ENCODE results near the gene GPBP1. TPM values are rescaled to one million over a fixed set of nuclear protein-coding genes. Genes with fewer than 3 reads are reported as not detected.

Gene GPBP1, protein sequence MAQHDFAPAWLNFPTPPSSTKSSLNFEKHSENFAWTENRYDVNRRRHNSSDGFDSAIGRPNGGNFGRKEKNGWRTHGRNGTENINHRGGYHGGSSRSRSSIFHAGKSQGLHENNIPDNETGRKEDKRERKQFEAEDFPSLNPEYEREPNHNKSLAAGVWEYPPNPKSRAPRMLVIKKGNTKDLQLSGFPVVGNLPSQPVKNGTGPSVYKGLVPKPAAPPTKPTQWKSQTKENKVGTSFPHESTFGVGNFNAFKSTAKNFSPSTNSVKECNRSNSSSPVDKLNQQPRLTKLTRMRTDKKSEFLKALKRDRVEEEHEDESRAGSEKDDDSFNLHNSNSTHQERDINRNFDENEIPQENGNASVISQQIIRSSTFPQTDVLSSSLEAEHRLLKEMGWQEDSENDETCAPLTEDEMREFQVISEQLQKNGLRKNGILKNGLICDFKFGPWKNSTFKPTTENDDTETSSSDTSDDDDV
- 68.9 TPM for total RNA-seq (ENCODE audit: unreplicated experiment)
- long read RNA-seq, full-length matches to known transcripts = 12 of 32 reads
- long read RNA-seq, partial matches to known transcripts = 9 of 32 reads
- long read RNA-seq, other reads (novel, unspliced or antisense) = 11 of 32 reads

DNA sequence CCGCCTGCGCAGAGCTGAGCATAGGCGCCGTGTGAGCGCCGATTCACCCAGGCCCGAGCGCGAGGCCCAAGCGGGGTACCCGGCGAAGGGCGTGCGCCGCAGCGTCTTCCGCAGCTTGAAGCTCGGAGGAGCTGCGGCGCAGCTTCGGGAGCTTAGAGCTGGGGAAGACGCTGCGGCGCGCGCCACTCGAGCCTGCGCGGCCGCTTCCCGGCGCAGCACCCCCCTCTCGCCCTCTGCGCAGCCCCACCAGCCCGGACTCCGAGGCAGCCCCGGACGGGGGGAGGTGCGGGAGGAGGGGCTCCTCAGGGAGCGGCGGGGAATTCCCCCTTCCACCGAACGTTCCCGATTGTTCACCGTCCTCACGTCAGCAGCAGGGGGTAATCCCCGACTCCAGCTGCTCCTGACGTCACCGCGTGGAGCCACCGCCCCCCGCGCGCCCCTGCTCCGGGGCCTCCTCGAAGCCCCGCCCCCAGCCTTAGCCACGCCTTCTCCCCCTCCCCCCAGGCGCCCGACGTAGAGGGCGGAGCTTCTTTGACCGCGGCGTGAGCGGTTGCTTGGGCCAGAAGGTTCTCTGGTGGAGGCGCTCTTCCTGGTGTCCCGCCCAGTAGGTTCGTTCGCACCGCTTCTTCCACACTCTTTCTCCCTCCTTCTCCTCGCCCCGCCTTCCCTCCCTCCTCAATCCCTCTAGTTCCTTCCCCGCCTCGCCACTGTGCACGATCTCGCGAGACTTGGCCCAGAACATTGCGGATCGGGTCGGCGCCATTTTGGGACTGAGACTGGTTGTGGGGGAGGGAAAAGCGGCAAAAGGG, at the start of gene GPBP1:
TSS of gene GPBP1 (plus strand) at position 741 of the 809 bp plus-strand sequence. CDS start 40,072 bp downstream, outside the sequence.
- DNase-seq (ENCODE audit: low spot score) = peak; percentile 97
- no peaks in the 10 kb centered on the region for H3K36me3 Mint-ChIP-seq (ENCODE audit: low read depth, unreplicated experiment)
- H3K27ac Mint-ChIP-seq (ENCODE audit: unreplicated experiment) = peak within 1 kb of the TSS; percentile 97
- TF ChIP-seq, protein P1, sequence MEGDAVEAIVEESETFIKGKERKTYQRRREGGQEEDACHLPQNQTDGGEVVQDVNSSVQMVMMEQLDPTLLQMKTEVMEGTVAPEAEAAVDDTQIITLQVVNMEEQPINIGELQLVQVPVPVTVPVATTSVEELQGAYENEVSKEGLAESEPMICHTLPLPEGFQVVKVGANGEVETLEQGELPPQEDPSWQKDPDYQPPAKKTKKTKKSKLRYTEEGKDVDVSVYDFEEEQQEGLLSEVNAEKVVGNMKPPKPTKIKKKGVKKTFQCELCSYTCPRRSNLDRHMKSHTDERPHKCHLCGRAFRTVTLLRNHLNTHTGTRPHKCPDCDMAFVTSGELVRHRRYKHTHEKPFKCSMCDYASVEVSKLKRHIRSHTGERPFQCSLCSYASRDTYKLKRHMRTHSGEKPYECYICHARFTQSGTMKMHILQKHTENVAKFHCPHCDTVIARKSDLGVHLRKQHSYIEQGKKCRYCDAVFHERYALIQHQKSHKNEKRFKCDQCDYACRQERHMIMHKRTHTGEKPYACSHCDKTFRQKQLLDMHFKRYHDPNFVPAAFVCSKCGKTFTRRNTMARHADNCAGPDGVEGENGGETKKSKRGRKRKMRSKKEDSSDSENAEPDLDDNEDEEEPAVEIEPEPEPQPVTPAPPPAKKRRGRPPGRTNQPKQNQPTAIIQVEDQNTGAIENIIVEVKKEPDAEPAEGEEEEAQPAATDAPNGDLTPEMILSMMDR (IDR thresholded peaks at IDR 0.05; ENCODE audit: unreplicated experiment) = no peak
- H3K27me3 Mint-ChIP-seq (ENCODE audit: unreplicated experiment) = peaks cover 7% of the 10 kb centered on the region
- H3K4me3 Mint-ChIP-seq (ENCODE audit: unreplicated experiment) = peak within 1 kb of the TSS; percentile 95
- H3K4me1 Mint-ChIP-seq (ENCODE audit: unreplicated experiment) = peaks cover 27% of the 10 kb centered on the region
- H3K9me3 Mint-ChIP-seq (ENCODE audit: unreplicated experiment) = no peaks in the 10 kb centered on the region

DNA sequence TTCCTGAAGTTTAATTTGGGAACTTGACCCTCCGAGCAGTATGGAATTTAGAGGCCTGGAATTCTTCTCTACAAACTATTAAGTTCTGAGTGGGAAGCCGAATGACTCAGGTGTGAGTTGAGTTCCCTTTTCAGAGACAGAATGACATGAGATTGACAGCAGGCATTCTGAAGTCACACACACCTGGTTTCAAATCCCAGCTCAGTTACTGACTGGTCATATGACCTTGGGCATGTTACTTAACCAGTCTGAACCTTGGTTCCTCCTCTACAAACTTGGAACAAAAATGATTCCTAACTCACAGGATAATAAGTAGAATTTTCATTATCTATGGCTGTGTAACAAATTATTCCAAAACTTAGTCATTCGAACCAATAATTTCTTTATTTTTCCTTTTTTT, 45.5 kb upstream of the GPBP1 start:
- DNase-seq (ENCODE audit: low spot score) = no peak
- H3K27me3 Mint-ChIP-seq (ENCODE audit: unreplicated experiment) = no peaks in the 10 kb centered on the region
- no peaks in the 10 kb centered on the region for H3K4me1 Mint-ChIP-seq (ENCODE audit: unreplicated experiment)
- H3K9me3 Mint-ChIP-seq (ENCODE audit: unreplicated experiment) = no peaks in the 10 kb centered on the region
- TF ChIP-seq, protein P1 (IDR thresholded peaks at IDR 0.05; ENCODE audit: unreplicated experiment) = no peak
- no peak overlapping the region for H3K4me3 Mint-ChIP-seq (ENCODE audit: unreplicated experiment)
- no peak overlapping the region for H3K27ac Mint-ChIP-seq (ENCODE audit: unreplicated experiment)
- H3K36me3 Mint-ChIP-seq (ENCODE audit: low read depth, unreplicated experiment) = no peaks in the 10 kb centered on the region

DNA sequence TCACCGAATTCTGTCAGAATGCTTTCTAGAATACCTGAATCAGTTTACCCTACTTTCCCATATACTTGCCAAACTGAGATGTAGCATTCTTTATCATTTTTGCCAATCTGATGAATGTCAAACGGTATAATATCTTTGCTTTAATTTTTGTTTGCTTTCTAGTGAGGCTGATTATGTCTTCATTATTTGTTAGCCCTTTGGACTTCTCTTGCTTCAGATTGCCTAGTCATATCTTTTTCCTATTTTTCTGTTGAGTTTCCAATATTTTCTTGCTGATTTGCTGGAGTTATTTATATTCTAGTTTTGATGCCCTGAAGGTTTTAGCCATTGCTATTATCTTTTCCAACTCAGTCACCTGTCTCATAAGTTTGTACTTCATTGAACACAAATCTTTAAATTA, 40.3 kb upstream of the GPBP1 start:
- no peak overlapping the region for H3K4me3 Mint-ChIP-seq (ENCODE audit: unreplicated experiment)
- peaks cover 2% of the 10 kb centered on the region for H3K27me3 Mint-ChIP-seq (ENCODE audit: unreplicated experiment)
- no peak for DNase-seq (ENCODE audit: low spot score)
- no peaks in the 10 kb centered on the region for H3K9me3 Mint-ChIP-seq (ENCODE audit: unreplicated experiment)
- no peaks in the 10 kb centered on the region for H3K36me3 Mint-ChIP-seq (ENCODE audit: low read depth, unreplicated experiment)
- H3K4me1 Mint-ChIP-seq (ENCODE audit: unreplicated experiment) = no peaks in the 10 kb centered on the region
- TF ChIP-seq, protein P1 (IDR thresholded peaks at IDR 0.05; ENCODE audit: unreplicated experiment) = no peak
- H3K27ac Mint-ChIP-seq (ENCODE audit: unreplicated experiment) = no peak overlapping the region

DNA sequence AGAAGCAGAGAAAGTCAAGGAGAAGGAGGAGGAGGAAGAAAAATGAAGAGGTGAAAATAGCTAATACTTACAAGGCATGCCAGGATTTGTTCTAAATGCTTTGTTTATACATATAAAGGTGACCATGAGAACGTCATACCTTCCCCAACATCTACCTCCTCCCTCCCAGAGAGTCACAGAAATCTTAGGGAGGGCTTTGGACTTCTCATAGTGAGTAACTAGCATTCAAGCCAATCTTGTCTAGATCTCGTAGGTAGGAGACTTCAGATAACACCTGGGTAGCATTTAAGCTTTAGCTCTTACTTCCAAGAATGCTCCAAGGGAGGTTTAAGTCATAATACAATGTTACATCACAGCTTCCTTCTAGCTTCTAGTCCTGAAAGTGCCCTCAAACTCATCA, 36.5 kb upstream of the GPBP1 start:
- Mint-ChIP-seq H3K27me3 (ENCODE audit: unreplicated experiment) (peaks cover 2% of the 10 kb centered on the region), H3K9me3 (ENCODE audit: unreplicated experiment) (no peaks in the 10 kb centered on the region), H3K4me3 (ENCODE audit: unreplicated experiment) (no peak overlapping the region), H3K36me3 (ENCODE audit: low read depth, unreplicated experiment) (no peaks in the 10 kb centered on the region), H3K4me1 (ENCODE audit: unreplicated experiment) (no peaks in the 10 kb centered on the region), H3K27ac (ENCODE audit: unreplicated experiment) (no peak overlapping the region)
- TF ChIP-seq, protein P1 (IDR thresholded peaks at IDR 0.05; ENCODE audit: unreplicated experiment) = no peak
- no peak for DNase-seq (ENCODE audit: low spot score)
